ENCODE results near the gene ARHGAP24. TPM values are rescaled to one million over a fixed set of nuclear protein-coding genes. Genes with fewer than 3 reads are reported as not detected.

The ARHGAP24 gene
- total RNA-seq, 2 experiments from 2014 or later: 0.30 to 0.53 TPM

GRCh38 chr4:85637778-85638177, 162.8 kb downstream of the ARHGAP24 start:
- Histone ChIP-seq H3K4me1 (ENCODE audit: insufficient read depth, low read length) (no peaks in the 10 kb centered on the region), H3K4me3 (ENCODE audit: low read length) (no peak overlapping the region), H3K27me3 (ENCODE audit: control insufficient read depth in 1 of 2, insufficient read depth in 2 of 2, low read length in 2 of 2) (no peaks in the 10 kb centered on the region), H3K9me3 (ENCODE audit: control insufficient read depth in 1 of 2, insufficient read depth in 1 of 2, low read length in 2 of 2) (no peaks in the 10 kb centered on the region), H3K36me3 (ENCODE audit: insufficient read depth, low read length) (no peaks in the 10 kb centered on the region), H3K27ac (ENCODE audit: low read depth in 1 of 2, low read length in 2 of 2) (no peak overlapping the region)
- TF ChIP-seq, protein P1, sequence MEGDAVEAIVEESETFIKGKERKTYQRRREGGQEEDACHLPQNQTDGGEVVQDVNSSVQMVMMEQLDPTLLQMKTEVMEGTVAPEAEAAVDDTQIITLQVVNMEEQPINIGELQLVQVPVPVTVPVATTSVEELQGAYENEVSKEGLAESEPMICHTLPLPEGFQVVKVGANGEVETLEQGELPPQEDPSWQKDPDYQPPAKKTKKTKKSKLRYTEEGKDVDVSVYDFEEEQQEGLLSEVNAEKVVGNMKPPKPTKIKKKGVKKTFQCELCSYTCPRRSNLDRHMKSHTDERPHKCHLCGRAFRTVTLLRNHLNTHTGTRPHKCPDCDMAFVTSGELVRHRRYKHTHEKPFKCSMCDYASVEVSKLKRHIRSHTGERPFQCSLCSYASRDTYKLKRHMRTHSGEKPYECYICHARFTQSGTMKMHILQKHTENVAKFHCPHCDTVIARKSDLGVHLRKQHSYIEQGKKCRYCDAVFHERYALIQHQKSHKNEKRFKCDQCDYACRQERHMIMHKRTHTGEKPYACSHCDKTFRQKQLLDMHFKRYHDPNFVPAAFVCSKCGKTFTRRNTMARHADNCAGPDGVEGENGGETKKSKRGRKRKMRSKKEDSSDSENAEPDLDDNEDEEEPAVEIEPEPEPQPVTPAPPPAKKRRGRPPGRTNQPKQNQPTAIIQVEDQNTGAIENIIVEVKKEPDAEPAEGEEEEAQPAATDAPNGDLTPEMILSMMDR (IDR thresholded peaks at IDR 0.05): no peak
- no peaks in the 10 kb centered on the region for H3K4me1 Mint-ChIP-seq (ENCODE audit: low read depth)
- CTCF ChIA-PET: no interaction called here
- POLR2A ChIA-PET: no interaction called here
- H3K9me3 Mint-ChIP-seq: no peaks in the 10 kb centered on the region
- H3K27ac Mint-ChIP-seq: no peak overlapping the region
- intact Hi-C loops (cut with DNase I, micrococcal nuclease): no loop called here
- no peak for ATAC-seq (ENCODE audit: poor library complexity)
- H3K4me3 Mint-ChIP-seq: no peak overlapping the region
- H3K36me3 Mint-ChIP-seq (ENCODE audit: low read depth): no peaks in the 10 kb centered on the region
- H3K27me3 Mint-ChIP-seq: no peaks in the 10 kb centered on the region
- DNase-seq: no peak

- no peak overlapping the region for H3K27ac ChIP-seq (ENCODE audit: low read depth in 1 of 2, low read length in 2 of 2)
- no peak overlapping the region for H3K4me3 ChIP-seq (ENCODE audit: low read length)
- Mint-ChIP-seq H3K27ac (no peak overlapping the region), H3K36me3 (ENCODE audit: low read depth) (no peaks in the 10 kb centered on the region), H3K9me3 (no peaks in the 10 kb centered on the region), H3K4me1 (ENCODE audit: low read depth) (no peaks in the 10 kb centered on the region), H3K4me3 (no peak overlapping the region), H3K27me3 (no peaks in the 10 kb centered on the region)
- intact Hi-C loops (cut with DNase I, micrococcal nuclease): no loop called here
- no peaks in the 10 kb centered on the region for H3K27me3 ChIP-seq (ENCODE audit: control insufficient read depth in 1 of 2, insufficient read depth in 2 of 2, low read length in 2 of 2)
- DNase-seq (no peak), ATAC-seq (ENCODE audit: poor library complexity) (no peak)
- no peaks in the 10 kb centered on the region for H3K9me3 ChIP-seq (ENCODE audit: control insufficient read depth in 1 of 2, insufficient read depth in 1 of 2, low read length in 2 of 2)
- H3K36me3 ChIP-seq (ENCODE audit: insufficient read depth, low read length): no peaks in the 10 kb centered on the region
- no peaks in the 10 kb centered on the region for H3K4me1 ChIP-seq (ENCODE audit: insufficient read depth, low read length)
- POLR2A ChIA-PET: no interaction called here
- CTCF ChIA-PET: interaction anchor here (1.3 kb wide), 1 partner anchor 97 kb away, joined by 4 read pairs; no protein-coding TSS in a partner anchor
- TF ChIP-seq, protein P1 (IDR thresholded peaks at IDR 0.05): no peak
Observed at GRCh38 chr4:85639946-85640345, 165.0 kb downstream of the ARHGAP24 start.

DNA sequence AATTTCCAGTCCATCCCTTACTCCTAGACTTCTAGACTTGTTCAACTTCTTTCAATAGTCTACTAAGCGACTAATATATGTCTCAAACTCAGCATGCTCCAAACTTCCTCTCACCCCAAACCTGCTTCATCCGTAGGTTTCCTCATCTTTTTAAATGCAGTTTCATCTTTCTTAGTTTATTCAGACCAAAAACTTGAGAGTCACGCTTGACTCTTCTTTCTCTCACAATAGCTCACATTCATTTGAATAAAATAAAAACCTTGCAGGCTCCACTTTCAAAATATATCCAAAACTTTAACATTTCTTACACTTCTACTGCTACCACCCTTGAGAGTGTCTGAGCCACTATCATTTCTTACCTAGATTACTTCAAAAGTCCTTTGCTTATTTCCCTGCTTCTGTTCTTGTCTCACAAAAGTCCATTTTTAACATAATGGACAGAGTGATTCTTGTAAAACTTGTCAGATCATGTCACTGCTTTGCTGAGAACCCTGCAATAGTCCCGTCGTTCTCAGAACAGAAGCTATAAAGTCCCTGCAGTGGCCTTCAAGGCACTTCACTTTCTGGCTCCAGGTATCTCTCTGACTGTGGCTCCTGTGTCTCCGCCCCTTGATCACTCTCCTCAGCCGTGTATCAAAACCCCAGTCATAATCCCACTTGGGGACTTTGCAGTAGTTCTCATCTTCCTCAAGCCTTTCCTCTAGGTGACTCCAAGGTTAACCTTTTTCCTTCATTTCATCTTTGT, 167.6 kb downstream of the ARHGAP24 start:
- no peaks in the 10 kb centered on the region for H3K9me3 Mint-ChIP-seq
- no peak for DNase-seq
- Histone ChIP-seq H3K27ac (ENCODE audit: low read depth in 1 of 2, low read length in 2 of 2) (no peak overlapping the region), H3K36me3 (ENCODE audit: insufficient read depth, low read length) (no peaks in the 10 kb centered on the region), H3K27me3 (ENCODE audit: control insufficient read depth in 1 of 2, insufficient read depth in 2 of 2, low read length in 2 of 2) (no peaks in the 10 kb centered on the region), H3K9me3 (ENCODE audit: control insufficient read depth in 1 of 2, insufficient read depth in 1 of 2, low read length in 2 of 2) (no peaks in the 10 kb centered on the region), H3K4me1 (ENCODE audit: insufficient read depth, low read length) (no peaks in the 10 kb centered on the region), H3K4me3 (ENCODE audit: low read length) (no peak overlapping the region)
- no peak for ATAC-seq (ENCODE audit: poor library complexity)
- H3K27ac Mint-ChIP-seq: no peak overlapping the region
- no peaks in the 10 kb centered on the region for H3K4me1 Mint-ChIP-seq (ENCODE audit: low read depth)
- H3K36me3 Mint-ChIP-seq (ENCODE audit: low read depth): no peaks in the 10 kb centered on the region
- intact Hi-C loops (cut with DNase I, micrococcal nuclease): no loop called here
- no peaks in the 10 kb centered on the region for H3K27me3 Mint-ChIP-seq
- POLR2A ChIA-PET: no interaction called here
- no peak overlapping the region for H3K4me3 Mint-ChIP-seq
- TF ChIP-seq, protein P1 (IDR thresholded peaks at IDR 0.05): no peak
- CTCF ChIA-PET: no interaction called here

Data from CD4-positive, alpha-beta T cell (primary cell).